GM18873 (cell line): ENCODE results near the gene MFSD2A.
"Not testable (repeated sequence)": the region's sequence is repeated elsewhere in the genome, so short reads cannot be mapped to it uniquely, and the experiment has no call there.

ENCODE experiments used
- ATAC-seq: cut with Tn5 transposase; IDR thresholded peaks from one replicate; pipeline ENCODE4 v1.9.1; 2021; ENCODE audit warnings: mild to moderate bottlenecking, moderate library complexity, moderate number of reproducible peaks; ENCODE audit not compliant: unreplicated experiment, low FRiP score

MFSD2A gene

DNA sequence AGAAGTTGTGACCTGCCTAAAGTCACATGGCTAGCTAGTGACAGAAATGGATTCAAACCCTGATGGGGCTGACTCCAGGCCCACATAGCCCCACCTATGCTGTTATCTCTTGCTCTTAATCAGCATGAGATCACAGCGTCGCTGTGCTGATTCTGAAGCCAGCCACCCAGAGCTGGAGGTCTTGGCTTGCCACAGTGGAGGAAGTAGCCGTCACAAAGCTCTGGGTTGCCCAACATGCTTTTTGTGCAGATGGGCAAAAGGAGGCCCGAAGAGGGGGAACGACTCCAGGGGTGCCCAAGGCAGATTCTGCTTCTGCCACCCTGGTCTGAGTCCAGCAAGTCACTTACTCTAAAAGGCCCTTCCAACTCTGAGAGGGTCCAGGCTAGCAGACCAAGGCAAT lies 14.7 kb upstream of the MFSD2A start:
- no peak for ATAC-seq

- ATAC-seq, result no peak
These were observed 13.7 kb upstream of the MFSD2A start for GRCh38 chr1:39940980-39941871.

DNA sequence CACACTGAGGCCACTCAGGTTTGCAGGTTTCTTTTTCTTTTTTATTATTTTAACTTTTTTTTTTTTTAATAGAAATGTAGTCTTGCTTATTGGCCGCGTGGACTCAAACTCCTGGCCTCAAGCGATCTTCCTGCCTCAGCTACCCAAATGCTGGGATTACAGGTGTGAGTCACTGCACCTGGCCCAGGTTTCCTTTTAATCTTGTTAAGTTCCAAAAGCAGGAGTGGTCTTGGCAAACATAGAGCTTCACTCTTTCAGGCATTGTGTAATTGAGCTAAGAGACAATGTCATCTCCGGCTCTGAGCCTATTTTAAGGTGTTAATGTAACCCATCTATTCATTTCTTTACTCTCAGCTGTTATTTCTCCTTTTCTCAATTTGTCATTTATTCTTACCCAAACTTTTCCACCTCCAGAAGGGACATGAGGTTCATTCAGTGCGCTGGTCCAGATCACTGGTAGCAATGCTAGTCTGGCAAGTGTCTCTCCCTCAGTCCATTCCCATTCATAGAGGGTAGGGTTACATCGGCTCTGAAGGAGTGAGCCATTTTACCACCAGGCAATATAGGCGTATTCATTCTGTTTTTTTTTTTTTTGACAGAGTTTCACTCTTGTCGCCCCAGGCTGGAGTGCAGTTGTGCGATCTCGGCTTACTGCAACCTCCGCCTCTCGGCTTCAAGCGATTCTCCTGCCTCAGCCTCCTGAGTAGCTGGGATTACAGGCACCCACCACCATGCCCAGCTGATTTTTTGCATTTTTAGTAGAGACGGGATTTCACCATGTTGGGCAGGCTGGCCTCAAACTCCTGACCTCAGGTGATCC lies 11.3 kb upstream of the MFSD2A start:
- ATAC-seq, result no peak

GRCh38 chr1:39944410-39945112 lies 10.4 kb upstream of the MFSD2A start:
- no peak for ATAC-seq

- ATAC-seq, result no peak
These were observed 8.7 kb upstream of the MFSD2A start for GRCh38 chr1:39946216-39946615.

- ATAC-seq, result no peak
These were observed 7.7 kb upstream of the MFSD2A start for GRCh38 chr1:39947260-39947659.

DNA sequence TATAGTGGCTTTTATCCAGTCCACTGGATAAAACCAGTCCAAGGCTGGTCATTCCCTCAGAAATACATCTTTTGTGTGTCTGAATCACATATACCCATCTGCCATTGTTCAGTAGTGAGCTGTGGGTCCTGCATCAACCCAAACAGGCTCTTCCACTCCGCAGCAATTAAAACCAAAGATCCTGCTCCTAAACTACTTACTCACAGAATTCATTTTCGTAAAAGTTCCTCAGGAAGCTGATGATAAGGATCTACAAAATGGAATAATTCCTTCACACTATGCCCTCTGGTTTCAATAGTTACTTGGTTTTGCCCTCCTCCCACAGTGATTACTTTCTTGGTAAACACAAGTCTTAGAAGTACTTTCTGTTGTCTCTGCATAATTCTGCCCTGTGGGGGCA lies 5.1 kb upstream of the MFSD2A start:
- ATAC-seq, result no peak

GRCh38 chr1:39951926-39952325 lies 3.0 kb upstream of the MFSD2A start:
- no peak for ATAC-seq

GRCh38 chr1:39952359-39953110 lies 2.4 kb upstream of the MFSD2A start:
- ATAC-seq, result no peak

GRCh38 chr1:39954324-39954869 lies 548 bp upstream of the MFSD2A start:
- ATAC-seq, result no peak

- no peak for ATAC-seq
These were observed 898 bp downstream of the MFSD2A start for GRCh38 chr1:39955547-39956539.

- no peak for ATAC-seq
These were observed 2.5 kb downstream of the MFSD2A start for GRCh38 chr1:39957299-39958015.

- ATAC-seq, result no peak
These were observed 3.7 kb downstream of the MFSD2A start for GRCh38 chr1:39958403-39959200.

DNA sequence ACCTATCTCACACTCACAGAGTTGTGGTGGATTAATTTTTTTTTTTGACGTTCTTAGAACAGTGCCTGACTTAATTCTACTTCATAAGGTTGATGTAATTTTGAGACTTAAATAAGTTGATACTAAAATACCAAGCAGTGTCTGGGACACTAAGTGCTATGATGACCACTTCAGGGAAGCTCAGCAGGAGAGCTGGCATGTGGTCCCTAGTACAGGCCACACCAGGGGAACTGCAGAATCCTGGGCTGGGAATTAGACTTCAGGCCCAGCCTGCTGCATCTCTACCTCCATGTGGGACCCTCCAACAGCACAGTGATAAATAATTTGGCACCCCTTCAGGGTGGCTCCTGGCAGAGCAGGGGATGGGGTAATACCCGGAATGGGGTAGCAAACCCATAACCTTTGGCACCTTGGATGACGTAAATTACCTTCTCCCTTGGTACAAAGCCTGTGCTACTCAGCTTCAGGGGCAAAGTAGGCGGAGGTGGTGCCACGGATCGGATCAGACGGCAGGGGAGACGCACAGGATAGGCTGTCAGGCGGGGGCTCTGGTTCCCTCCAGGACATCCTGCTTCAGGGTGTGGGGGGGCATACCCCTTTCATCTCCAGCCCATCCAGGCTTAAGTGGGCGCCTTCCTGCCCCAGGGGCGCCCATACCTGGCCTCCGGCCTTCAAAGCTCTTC lies 4.8 kb downstream of the MFSD2A start:
- no peak for ATAC-seq

DNA sequence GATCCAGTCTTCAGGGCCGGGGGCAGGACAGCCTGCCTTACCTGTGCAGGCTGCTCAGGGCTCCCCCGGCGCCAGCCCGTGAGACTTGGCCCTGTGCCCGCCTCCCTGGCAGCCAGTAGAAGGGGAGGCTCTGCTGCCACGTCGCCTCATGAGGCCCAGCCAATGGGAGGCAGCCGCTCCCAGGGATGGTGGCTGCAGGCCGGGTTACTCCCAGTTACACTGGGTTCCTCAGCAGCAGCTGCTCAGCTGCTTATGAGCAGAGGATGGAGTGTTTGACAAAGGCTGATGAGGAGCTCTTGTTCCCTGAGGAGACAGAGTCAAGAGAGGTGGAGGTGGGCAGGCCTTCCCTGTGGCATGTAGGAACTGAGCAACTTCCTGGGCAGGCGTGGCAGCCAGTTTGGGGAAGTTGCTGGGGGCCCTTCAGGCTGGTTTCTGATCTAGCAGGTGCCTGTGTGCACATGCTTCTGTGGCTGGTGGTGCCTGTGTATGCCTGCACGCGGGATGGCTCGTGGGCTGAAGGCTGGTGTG lies 5.5 kb downstream of the MFSD2A start:
- no peak for ATAC-seq

DNA sequence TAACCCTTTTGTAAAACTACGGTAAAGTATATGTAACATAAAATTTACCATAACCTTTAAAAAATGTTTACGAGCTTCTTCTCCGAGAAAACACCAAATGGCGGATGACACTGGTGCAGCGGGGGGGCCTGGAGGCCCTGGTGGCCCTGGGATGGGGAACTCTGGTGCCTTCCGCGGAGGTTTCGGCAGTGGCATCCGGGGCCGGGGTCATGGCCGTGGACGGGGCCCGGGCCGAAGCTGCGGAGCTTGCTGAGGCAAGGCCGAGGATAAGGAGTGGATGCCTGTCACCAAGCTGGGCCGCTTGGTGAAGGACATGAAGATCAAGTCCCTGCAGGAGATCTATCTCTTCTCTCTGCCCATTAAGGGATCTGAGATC lies 7.5 kb downstream of the MFSD2A start:
- no peak for ATAC-seq

GRCh38 chr1:39962964-39963363 lies 8.0 kb downstream of the MFSD2A start:
- ATAC-seq, result not testable (repeated sequence)
